HepG2 (cell line): ENCODE data around the gene FSIP1. TPM values are rescaled to one million over a fixed set of nuclear protein-coding genes. Genes with fewer than 3 reads are reported as not detected.

Experiments used
- HINFP ChIP-seq: sonication (generic); formaldehyde crosslinking; IDR thresholded peaks from 2 replicates; pipeline ENCODE4 v1.4.0; 2020; ENCODE audit warnings: low read depth, mild to moderate bottlenecking, missing genetic modification reagents
- HNF4G ChIP-seq, 2 experiments: sonication (generic) in 1 of 2; formaldehyde crosslinking in 1 of 2; IDR thresholded peaks; 2 replicates each; pipeline versions ENCODE4 v1.4.0 to v1.6.1; 2011 to 2020; ENCODE audit warnings: borderline replicate concordance in 2 of 2, low read depth in 2 of 2, mild to moderate bottlenecking in 2 of 2, low read length in 1 of 2, missing genetic modification reagents in 1 of 2, moderate library complexity in 1 of 2
- MXD3 ChIP-seq: IDR thresholded peaks from 2 replicates; pipeline ENCODE4 v1.6.1; 2016; ENCODE audit warnings: mild to moderate bottlenecking, missing biosample characterization, missing genetic modification reagents
- NONO ChIP-seq, 2 experiments: fragments of 450-650 bp in 1 of 2; sonication (generic) in 1 of 2; formaldehyde crosslinking in 1 of 2; IDR thresholded peaks in 1 of 2; conservative IDR thresholded peaks in 1 of 2; 2 replicates each; pipeline versions ENCODE4 v1.6.1 to v1.8.0; 2017 to 2022; ENCODE audit warnings: mild to moderate bottlenecking in 1 of 2, missing genetic modification reagents in 1 of 2, moderate library complexity in 1 of 2
- PAWR ChIP-seq: sonication (generic); formaldehyde crosslinking; IDR thresholded peaks from 2 replicates; pipeline ENCODE4 v1.4.0; 2020; ENCODE audit warnings: missing genetic modification reagents, mild to moderate bottlenecking, borderline replicate concordance
- TBL1XR1 ChIP-seq: fragments of 150-350 bp; IDR thresholded peaks from 2 replicates; pipeline ENCODE4 v1.6.1; 2014; ENCODE audit warnings: borderline replicate concordance, low read length; ENCODE audit not compliant: partially characterized antibody
- ZNF121 ChIP-seq: sonication (generic); formaldehyde crosslinking; IDR thresholded peaks from 2 replicates; pipeline ENCODE4 v1.5.0; 2020; ENCODE audit warnings: mild to moderate bottlenecking, missing genetic modification reagents
- ZNF496 ChIP-seq: sonication (generic); formaldehyde crosslinking; IDR thresholded peaks from 2 replicates; pipeline ENCODE4 v1.8.1; 2023; ENCODE audit warnings: mild to moderate bottlenecking, moderate library complexity, missing genetic modification reagents; ENCODE audit not compliant: insufficient replicate concordance
- ZNF644 ChIP-seq: IDR thresholded peaks from 2 replicates; pipeline ENCODE4 v1.6.1; 2016; ENCODE audit warnings: low read depth
- polyA plus RNA-seq, 8 experiments: library from polyadenylated mRNA; depleted of rRNA in 3 of 8; stranded (reverse) in 7 of 8; unstranded in 1 of 8; fragments of >200 nt; fragmentation: Illumina TruSeq in 4 of 8; extraction: Trizol in 4 of 8; gene quantifications; 2 replicates each; pipeline versions ENCODE4 v1.2.1 to v1.2.3, GENCODE V29; 2011 to 2016; ENCODE audit warnings: low read depth in 4 of 8, missing spikeins in 1 of 8, mixed read lengths in 1 of 8; ENCODE audit not compliant: insufficient read depth in 1 of 8
- total RNA-seq, 5 experiments: library from RNA; depleted of rRNA; stranded (reverse); fragments of >200 nt; fragmentation: Illumina TruSeq; extraction: Trizol; gene quantifications; 2 replicates each; pipeline ENCODE4 v1.2.3, GENCODE V29; 2016; ENCODE audit warnings: low read depth in 1 of 5
- TF ChIP-seq, protein P1 (sequence below): IDR thresholded peaks from 2 replicates; pipeline ENCODE4 v1.6.1; 2016; ENCODE audit warnings: mild to moderate bottlenecking

The FSIP1 gene
- total and polyA plus RNA-seq, 2 of the 13 experiments (the other 11 are each of a cell fraction or from before 2014, with no cell fraction given) = 0.18 TPM; not detected in 1

GRCh38 chr15:39737196-39737550 lies 45.5 kb downstream of the FSIP1 start (continued):
- TF ChIP-seq, protein P1, sequence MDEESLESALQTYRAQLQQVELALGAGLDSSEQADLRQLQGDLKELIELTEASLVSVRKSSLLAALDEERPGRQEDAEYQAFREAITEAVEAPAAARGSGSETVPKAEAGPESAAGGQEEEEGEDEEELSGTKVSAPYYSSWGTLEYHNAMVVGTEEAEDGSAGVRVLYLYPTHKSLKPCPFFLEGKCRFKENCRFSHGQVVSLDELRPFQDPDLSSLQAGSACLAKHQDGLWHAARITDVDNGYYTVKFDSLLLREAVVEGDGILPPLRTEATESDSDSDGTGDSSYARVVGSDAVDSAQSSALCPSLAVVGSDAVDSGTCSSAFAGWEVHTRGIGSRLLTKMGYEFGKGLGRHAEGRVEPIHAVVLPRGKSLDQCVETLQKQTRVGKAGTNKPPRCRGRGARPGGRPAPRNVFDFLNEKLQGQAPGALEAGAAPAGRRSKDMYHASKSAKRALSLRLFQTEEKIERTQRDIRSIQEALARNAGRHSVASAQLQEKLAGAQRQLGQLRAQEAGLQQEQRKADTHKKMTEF = no peak
- TF ChIP-seq PAWR (CRISPR knock-in tag) (no peak), NONO (IDR thresholded peaks at IDR 0.05) (no peak), NONO (CRISPR knock-in tag; conservative IDR thresholded peaks at IDR 0.05) (no peak), ZNF496 (CRISPR knock-in tag) (no peak), TBL1XR1 (no peak), HINFP (no peak), MXD3 (CRISPR knock-in tag) (no peak), HNF4G (IDR thresholded peaks at IDR 0.05; ENCODE audit: borderline replicate concordance, low read depth, low read length) (no peak), HNF4G (CRISPR knock-in tag; IDR thresholded peaks at IDR 0.05; ENCODE audit: borderline replicate concordance, low read depth) (no peak), ZNF644 (CRISPR knock-in tag) (no peak), ZNF121 (no peak)
